ENCODE results near the gene IFI27L1. TPM values are rescaled to one million over a fixed set of nuclear protein-coding genes. Genes with fewer than 3 reads are reported as not detected.

IFI27L1 gene, protein sequence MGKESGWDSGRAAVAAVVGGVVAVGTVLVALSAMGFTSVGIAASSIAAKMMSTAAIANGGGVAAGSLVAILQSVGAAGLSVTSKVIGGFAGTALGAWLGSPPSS
- total RNA-seq: 4.6 and 13.4 TPM in 2 replicates

DNA sequence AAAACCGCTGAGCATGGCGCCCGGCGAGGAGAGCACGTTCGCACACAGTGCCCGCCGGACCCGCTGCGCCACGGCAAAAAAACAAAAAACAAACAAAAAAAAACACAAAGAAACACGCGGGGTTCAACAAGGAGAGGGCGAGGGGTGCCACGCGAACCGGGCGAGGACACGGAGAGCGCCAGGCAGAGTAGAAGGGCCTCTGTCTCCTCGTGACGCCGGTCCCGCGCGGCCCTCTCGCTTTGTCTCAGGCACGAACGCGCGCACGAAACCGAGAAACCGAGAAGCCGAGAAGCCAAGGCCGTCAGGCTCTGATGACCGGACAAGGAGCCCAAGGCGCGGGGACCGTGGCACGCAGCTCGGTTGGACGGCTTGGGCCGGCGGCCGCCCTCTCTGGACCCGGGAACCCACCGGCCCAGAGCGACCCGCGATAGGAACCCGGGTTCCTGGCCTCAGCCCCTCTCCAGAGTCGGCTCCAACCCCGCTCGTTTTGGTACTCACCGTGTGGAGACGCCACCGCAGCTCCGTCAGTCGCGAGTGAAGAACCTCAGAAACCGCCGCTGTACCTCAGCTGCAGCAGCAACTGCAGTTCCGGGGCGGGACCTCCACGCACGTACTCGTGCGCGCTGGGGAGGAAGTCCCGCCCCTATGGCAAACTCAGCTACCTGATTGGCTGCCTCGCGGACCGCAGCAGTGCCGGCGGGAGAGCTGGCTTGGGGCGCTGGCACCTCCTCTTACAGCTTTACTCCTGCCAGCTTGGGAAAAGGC is at the start of gene IFI27L1, which contains the start of gene DDX24:
TSS of gene IFI27L1 (plus strand) at position 690 of the 765 bp plus-strand sequence. CDS start 15,628 bp downstream, outside the sequence.
TSS of gene DDX24 (minus strand) at position 582 of the 765 bp plus-strand sequence. CDS start 1,460 bp downstream, outside the sequence.

DNA sequence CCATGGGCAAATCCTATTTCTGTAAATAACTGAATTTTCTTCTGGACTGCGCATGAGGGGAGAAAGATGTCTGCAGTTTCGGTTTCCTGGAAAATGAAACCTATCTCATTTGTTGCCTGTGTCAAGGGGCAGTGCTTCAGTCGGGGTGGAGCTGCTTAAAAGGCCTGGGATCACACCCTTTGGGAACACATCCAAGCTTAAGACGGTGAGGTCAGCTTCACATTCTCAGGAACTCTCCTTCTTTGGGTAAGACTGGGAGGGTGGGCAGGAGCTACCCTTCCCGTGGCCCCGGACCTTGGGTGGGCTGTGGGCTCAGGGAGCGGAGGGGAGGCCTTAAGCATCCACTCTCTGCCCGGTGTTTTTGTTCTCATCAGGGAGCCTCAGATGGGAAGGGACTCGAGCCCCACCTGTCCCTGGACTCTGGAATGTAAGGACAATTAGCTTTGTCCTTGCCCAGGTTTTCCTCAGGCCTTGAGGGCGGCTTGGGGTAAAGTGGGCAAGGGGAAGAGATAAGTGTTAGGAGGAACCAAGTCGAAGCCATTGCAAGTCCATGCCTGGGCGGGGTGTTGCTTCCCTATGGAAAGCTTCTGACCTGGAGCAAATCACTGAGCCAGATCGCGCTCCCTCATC is 29.6 kb downstream of the IFI27L1 start, which contains the start of gene IFI27:
TSS of gene IFI27 (plus strand) at position 185 of the 630 bp plus-strand sequence.

DNA sequence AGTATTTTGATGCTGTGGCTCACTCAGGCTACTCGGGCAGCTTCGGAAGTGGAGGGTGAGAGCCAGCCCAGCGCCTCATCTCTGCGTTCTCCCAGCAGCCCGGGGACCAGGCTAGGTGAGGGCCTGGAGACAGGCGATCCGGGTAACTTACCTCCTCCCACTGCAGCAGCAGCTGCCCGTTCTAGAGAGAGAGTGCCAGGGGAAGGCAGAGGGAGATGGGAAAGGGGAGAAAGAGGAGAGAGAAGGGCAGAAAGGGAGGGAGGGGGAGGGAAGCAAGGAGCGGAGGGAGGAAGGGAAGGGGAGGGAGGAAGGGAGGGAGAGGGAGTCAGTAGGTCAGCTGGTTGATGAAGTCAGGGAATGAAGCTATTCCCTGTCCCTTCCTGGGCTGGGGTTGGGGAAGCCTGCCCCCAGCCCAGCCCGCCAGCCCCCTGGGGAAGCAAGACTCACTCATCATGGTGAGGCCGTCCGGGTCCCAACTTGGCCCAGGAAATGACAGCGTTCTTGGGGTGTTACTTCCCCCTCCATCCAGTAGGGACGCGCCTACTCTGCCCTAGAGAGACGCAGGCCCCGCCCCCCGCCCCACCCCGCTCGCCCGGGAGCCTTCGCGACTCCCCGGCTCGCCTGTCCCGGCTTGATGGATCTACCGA is 48.1 kb downstream of the IFI27L1 start, which contains the start of gene IFI27L2:
TSS of gene IFI27L2 (minus strand) at position 494 of the 647 bp plus-strand sequence. CDS start at position 454, 40 bp downstream.

Other genes with a start within 250 kb of the IFI27L1 start
- 0.09 and 0.99 TPM in 2 replicates for gene FAM181A, start 154.0 kb upstream of the IFI27L1 start, total RNA-seq
- 0.65 and 0.99 TPM in 2 replicates for gene ASB2, start 104.7 kb upstream of the IFI27L1 start, total RNA-seq
- not detected in 2 replicates for gene CCDC197, start 84.0 kb upstream of the IFI27L1 start, total RNA-seq
- 3.8 and 5.3 TPM in 2 replicates for gene OTUB2, start 55.0 kb upstream of the IFI27L1 start, total RNA-seq
- gene DDX24, start 108 bp upstream of the IFI27L1 start, total RNA-seq: 112 and 120 TPM in 2 replicates
- gene IFI27, start 29.4 kb downstream of the IFI27L1 start, total RNA-seq: 0.49 and 72.5 TPM in 2 replicates
- 154 and 235 TPM in 2 replicates for gene IFI27L2, start 48.3 kb downstream of the IFI27L1 start, total RNA-seq
- gene PPP4R4, start 93.0 kb downstream of the IFI27L1 start, total RNA-seq: 6.3 and 8.9 TPM in 2 replicates
- gene SERPINA10, start 212.0 kb downstream of the IFI27L1 start, total RNA-seq: not detected in 2 replicates
- not detected in 2 replicates for gene SERPINA6, start 242.0 kb downstream of the IFI27L1 start, total RNA-seq

Data from airway epithelial cell (primary cell).